Astrocyte of the spinal cord (primary cell): Measurements from ENCODE around the gene CLEC2B.
"Not testable (repeated sequence)": the region's sequence is repeated elsewhere in the genome, so short reads cannot be mapped to it uniquely, and the experiment has no call there.

ENCODE experiments used
- DNase-seq: peaks from one replicate; pipeline ENCODE4 v3.0.0; 2011; ENCODE audit warnings: low read depth, low spot score
- H3K4me3 ChIP-seq: 2 replicates; pipeline ENCODE4 v1.5.1; 2011; ENCODE audit warnings: low read depth, mild to moderate bottlenecking, low read length, moderate library complexity
- in situ Hi-C: cut with HindIII; loops from 2 replicates; pipeline ENCODE4 v1.10.0; 2017; ENCODE audit warnings: low sequenced_read_pairs
- TF ChIP-seq, protein P1 (sequence below): IDR thresholded peaks from 2 replicates; pipeline ENCODE4 v1.5.1; 2012; ENCODE audit warnings: low read depth, mild to moderate bottlenecking, low read length, inconsistent platforms

CLEC2B gene

DNA sequence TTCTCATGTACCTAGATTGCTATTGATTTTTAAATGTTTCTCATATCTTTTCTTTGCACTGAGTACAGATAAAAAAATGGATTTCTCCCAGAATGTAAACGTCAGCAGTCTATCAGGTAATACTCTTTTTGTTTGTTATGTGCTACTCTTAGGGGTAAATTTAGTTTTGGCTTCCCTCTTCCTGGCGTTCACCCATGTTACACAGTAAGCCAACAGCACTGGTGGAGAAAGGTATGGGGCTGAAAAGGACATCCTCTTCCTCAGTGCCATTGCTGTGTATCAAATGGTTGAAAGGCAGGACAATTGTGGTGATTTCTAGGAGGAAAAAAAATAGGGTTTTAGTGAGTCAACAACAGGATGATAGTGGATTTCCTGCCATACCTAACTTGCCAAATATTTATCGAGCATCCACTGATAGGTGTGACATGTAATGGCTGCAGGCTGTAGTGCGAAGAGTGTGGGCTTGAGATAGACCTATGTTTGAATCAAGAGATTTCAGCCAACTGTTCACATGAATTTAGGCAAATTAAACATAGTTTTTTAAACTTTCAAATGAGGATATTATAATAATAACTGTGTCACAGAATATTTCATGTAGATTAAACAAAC is 19.6 kb upstream of the CLEC2B start:
- DNase-seq = no peak
- TF ChIP-seq, protein P1, sequence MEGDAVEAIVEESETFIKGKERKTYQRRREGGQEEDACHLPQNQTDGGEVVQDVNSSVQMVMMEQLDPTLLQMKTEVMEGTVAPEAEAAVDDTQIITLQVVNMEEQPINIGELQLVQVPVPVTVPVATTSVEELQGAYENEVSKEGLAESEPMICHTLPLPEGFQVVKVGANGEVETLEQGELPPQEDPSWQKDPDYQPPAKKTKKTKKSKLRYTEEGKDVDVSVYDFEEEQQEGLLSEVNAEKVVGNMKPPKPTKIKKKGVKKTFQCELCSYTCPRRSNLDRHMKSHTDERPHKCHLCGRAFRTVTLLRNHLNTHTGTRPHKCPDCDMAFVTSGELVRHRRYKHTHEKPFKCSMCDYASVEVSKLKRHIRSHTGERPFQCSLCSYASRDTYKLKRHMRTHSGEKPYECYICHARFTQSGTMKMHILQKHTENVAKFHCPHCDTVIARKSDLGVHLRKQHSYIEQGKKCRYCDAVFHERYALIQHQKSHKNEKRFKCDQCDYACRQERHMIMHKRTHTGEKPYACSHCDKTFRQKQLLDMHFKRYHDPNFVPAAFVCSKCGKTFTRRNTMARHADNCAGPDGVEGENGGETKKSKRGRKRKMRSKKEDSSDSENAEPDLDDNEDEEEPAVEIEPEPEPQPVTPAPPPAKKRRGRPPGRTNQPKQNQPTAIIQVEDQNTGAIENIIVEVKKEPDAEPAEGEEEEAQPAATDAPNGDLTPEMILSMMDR = no peak
- no peak overlapping the region for H3K4me3 ChIP-seq
- in situ Hi-C loops = no loop called here

DNA sequence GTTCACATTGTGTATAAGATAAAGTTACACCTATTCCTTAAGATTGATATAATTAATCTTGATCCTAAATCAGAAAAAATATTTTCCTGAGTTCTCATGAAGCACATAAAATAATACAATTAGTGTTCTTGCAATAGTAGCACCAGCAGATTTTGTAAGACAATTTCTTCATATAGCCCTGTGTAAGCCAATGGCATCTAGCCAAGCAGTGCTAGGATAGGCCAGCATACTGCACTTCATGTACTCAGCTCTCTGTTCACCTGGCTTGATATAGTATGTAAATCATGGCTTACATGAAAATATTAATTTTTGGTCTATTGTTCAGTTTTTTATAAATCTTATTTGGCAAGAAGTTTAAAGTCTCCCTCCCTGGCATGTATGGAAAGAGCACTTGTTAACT is 14.0 kb upstream of the CLEC2B start:
- in situ Hi-C loops = no loop called here
- DNase-seq = no peak
- TF ChIP-seq, protein P1 = no peak
- no peak overlapping the region for H3K4me3 ChIP-seq

GRCh38 chr12:9881988-9882387 is 12.8 kb upstream of the CLEC2B start:
- H3K4me3 ChIP-seq = no peak overlapping the region
- TF ChIP-seq, protein P1 = no peak
- DNase-seq = no peak
- in situ Hi-C loops = no loop called here

DNA sequence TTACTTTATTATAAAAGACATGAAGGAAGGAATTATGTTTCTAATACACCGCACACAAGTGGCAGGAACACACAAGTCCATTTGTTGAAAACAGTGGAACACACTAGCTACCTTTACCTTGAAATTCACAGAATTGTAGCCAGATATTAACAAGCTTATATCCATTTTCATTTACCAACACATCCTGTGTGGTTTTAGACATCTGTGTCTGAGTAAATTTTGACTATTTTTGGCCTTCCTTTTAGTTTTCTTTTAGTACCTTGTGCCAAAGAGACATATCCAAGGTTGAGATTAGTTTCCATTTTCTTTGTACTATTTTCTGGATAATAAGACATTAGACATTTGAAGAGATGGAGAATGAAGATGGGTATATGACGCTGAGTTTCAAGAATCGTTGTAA is 12.1 kb upstream of the CLEC2B start, which contains the start of gene KLRF2:
Gene KLRF2 (plus strand): TSS at position 244 of the 400 bp plus-strand sequence. CDS start 107 bp downstream, at position 351.
- in situ Hi-C loops = no loop called here
- no peak within 1 kb of the TSS for H3K4me3 ChIP-seq
- TF ChIP-seq, protein P1 = no peak
- DNase-seq = no peak

DNA sequence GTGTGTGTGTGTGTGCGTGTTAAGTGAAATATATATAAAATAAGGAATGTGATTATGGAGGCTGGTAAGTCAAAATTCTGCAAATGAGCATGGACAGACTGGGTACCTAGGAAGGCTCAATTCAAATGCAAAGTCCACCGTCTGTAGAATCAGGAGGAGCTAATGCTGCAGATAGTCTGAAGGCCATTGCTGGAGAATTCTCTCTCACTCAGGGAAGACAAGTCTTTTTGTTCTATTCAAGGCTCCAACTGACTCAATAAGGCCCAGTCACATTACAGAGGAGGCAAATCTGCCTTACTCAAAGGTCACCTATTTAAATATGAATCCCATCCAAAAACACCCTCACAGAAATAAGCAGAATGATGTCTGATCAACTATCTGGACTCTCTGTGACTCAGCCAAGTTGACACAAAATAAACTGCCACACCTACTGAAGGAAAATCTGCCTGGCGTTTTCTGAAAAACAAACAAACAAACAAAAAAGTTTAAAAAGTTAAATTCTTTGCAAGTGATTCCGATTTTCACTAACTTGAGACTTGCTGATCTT is 11.5 kb upstream of the CLEC2B start:
- TF ChIP-seq, protein P1 = no peak
- no peak overlapping the region for H3K4me3 ChIP-seq
- DNase-seq = no peak
- in situ Hi-C loops = no loop called here

DNA sequence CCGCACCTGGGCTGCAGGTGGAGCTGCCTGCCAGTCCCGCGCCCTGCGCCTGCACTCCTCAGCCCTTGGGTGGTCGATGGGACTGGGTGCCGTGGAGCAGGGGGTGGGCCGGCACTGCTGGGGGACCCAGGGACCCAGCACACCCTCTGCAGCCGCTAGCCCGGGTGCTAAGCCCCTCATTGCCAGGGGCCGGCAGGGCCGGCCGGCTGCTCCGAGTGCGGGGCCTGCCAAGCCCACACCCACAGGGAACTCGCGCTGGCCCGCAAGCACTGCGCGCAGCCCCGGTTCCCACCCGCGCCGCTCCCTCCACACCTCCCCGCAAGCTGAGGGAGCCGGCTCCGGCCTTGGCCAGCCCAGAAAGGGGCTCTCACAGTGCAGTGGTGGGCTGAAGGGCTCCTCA is 7.0 kb upstream of the CLEC2B start:
- in situ Hi-C loops, H3K4me3 ChIP-seq, DNase-seq: not testable (repeated sequence)

DNA sequence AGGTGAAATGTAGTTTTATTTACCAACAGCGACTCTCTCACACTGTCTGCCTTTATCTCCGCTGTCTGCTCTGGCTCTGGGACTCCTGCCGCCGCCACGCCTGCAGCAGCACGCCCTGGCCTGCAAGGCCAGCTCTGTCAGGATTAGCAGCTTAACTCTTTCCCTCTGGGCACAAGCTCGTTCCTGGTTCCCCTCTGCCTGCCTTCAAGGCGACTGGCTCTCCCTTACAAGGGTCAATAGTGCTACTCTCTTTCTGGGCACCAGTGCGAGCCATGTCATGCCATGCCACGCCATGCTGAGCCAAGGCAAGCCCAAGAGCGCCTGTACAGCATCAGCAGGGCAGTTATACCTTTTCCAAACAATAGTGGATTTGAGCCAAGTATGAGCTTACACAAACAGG is 3.6 kb upstream of the CLEC2B start:
- no peak overlapping the region for H3K4me3 ChIP-seq
- in situ Hi-C loops = no loop called here
- DNase-seq = no peak
- TF ChIP-seq, protein P1 = no peak
